ENCODE measurements around the gene PTPRM.
"Not testable (repeated sequence)": the region's sequence is repeated elsewhere in the genome, so short reads cannot be mapped to it uniquely, and the experiment has no call there.

Gene PTPRM

GRCh38 chr18:8431036-8431435, 863.9 kb downstream of the PTPRM start:
- no peak for DNase-seq (ENCODE audit: low read depth in 2 of 2)

- DNase-seq (ENCODE audit: low read depth in 2 of 2): no peak
Observed at GRCh38 chr18:8433323-8433722, 866.2 kb downstream of the PTPRM start.

GRCh38 chr18:8433771-8434170, 866.7 kb downstream of the PTPRM start:
- DNase-seq (ENCODE audit: low read depth in 2 of 2): no peak

GRCh38 chr18:8435376-8435775, 868.3 kb downstream of the PTPRM start:
- DNase-seq (ENCODE audit: low read depth in 2 of 2): no peak

- no peak for DNase-seq (ENCODE audit: low read depth in 2 of 2)
Observed at GRCh38 chr18:8439055-8439454, 871.9 kb downstream of the PTPRM start.

GRCh38 chr18:8443505-8443904, 876.4 kb downstream of the PTPRM start:
- no peak for DNase-seq (ENCODE audit: low read depth in 2 of 2)

GRCh38 chr18:8446936-8447335, 879.8 kb downstream of the PTPRM start:
- DNase-seq (ENCODE audit: low read depth in 2 of 2): not testable (repeated sequence)

- no peak for DNase-seq (ENCODE audit: low read depth in 2 of 2)
Observed at GRCh38 chr18:8448130-8448529, 881.0 kb downstream of the PTPRM start.

- no peak for DNase-seq (ENCODE audit: low read depth in 2 of 2)
Observed at GRCh38 chr18:8450013-8450412, 882.9 kb downstream of the PTPRM start.

- DNase-seq (ENCODE audit: low read depth in 2 of 2): no peak
Observed at GRCh38 chr18:8450898-8451665, 884.0 kb downstream of the PTPRM start.

- no peak for DNase-seq (ENCODE audit: low read depth in 2 of 2)
Observed at GRCh38 chr18:8453528-8453927, 886.4 kb downstream of the PTPRM start.

- DNase-seq (ENCODE audit: low read depth in 2 of 2): no peak
Observed at GRCh38 chr18:8454136-8454535, 887.0 kb downstream of the PTPRM start.

GRCh38 chr18:8455661-8456614, 888.8 kb downstream of the PTPRM start:
- DNase-seq (ENCODE audit: low read depth in 2 of 2): no peak
